Fibroblast of the aortic adventitia (primary cell): ENCODE results near the gene MSL3. TPM values are rescaled to one million over a fixed set of nuclear protein-coding genes. Genes with fewer than 3 reads are reported as not detected.

Source experiments
- DNase-seq: peaks from one replicate; pipeline ENCODE4 v3.0.0-alpha.2; 2010; ENCODE audit warnings: low read depth
- H3K4me3 ChIP-seq: 2 replicates; pipeline ENCODE4 v1.5.1; 2011; ENCODE audit warnings: low read depth, mild to moderate bottlenecking, control low read depth, low read length, moderate library complexity
- total RNA-seq: library from RNA; depleted of rRNA; stranded (reverse); fragments of >200 nt; gene quantifications from 2 replicates; pipeline ENCODE4 v1.2.3, GENCODE V29; 2012; ENCODE audit warnings: low replicate concordance
- TF ChIP-seq, protein P1 (sequence below): IDR thresholded peaks from 2 replicates; pipeline ENCODE4 v1.5.1; 2011; ENCODE audit warnings: mild to moderate bottlenecking, low read length, control low read depth, inconsistent platforms; ENCODE audit not compliant: insufficient read depth

Gene MSL3
- total RNA-seq, 1 donor: 35.2 TPM

DNA sequence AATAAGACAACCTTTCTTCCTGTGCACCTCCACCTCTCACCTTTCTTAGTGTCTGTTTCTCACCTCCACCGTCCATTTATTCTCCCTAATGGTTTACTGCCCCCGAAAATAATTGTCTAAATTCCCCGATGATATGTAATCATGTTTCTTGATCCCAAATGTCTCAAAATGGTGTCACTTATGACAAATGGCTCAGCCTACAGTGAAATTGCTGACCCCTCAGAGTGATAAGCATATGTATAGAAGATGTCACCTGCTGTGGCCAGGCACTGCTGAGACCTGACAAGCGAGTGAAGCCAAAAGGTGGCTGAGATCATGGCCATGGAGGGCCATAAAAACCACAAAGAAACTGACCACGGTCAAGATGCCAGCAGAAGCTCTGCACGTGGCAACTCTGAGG lies 35.7 kb downstream of the MSL3 start:
- no peak overlapping the region for H3K4me3 ChIP-seq
- TF ChIP-seq, protein P1, sequence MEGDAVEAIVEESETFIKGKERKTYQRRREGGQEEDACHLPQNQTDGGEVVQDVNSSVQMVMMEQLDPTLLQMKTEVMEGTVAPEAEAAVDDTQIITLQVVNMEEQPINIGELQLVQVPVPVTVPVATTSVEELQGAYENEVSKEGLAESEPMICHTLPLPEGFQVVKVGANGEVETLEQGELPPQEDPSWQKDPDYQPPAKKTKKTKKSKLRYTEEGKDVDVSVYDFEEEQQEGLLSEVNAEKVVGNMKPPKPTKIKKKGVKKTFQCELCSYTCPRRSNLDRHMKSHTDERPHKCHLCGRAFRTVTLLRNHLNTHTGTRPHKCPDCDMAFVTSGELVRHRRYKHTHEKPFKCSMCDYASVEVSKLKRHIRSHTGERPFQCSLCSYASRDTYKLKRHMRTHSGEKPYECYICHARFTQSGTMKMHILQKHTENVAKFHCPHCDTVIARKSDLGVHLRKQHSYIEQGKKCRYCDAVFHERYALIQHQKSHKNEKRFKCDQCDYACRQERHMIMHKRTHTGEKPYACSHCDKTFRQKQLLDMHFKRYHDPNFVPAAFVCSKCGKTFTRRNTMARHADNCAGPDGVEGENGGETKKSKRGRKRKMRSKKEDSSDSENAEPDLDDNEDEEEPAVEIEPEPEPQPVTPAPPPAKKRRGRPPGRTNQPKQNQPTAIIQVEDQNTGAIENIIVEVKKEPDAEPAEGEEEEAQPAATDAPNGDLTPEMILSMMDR: no peak
- DNase-seq: no peak

DNA sequence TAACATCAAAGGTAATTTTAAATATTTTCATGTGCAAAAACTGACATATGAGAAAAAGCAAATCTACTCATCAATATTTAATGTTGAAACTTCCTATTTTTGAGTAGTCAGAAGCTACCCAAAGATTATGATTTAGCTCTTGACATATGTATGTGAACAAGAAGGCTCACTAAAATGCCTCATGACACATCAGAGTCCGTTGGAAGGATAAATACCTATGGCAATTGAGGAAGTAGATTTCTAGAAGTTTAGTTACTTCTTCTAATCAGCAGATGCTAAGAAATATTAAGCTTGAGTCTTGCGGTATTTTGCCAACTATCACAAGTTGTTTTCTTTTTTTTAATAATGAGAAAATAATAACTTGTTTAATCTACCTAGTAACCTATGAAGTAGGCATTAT lies 55.3 kb downstream of the MSL3 start:
- H3K4me3 ChIP-seq: no peak overlapping the region
- TF ChIP-seq, protein P1: no peak
- no peak for DNase-seq

Other genes with a start within 250 kb of the MSL3 start
- gene ARHGAP6, start 92.3 kb upstream of the MSL3 start, total RNA-seq: 16.9 and 20.9 TPM in 2 replicates